Measurements from ENCODE around the gene BPHL.

BPHL gene

GRCh38 chr6:3118353-3119039, at the start of gene BPHL:
TSS of gene BPHL (plus strand) at chr6:3118711. CDS start at chr6:3118741, 30 bp downstream.
- H3K4me3 ChIP-seq (ENCODE audit: low read depth, low read length), result peak within 1 kb of the TSS; percentile 76
- DNase-seq (ENCODE audit: low read depth), result peak; percentile 76
- in situ Hi-C loops (cut with HindIII; ENCODE audit: low sequenced_read_pairs), result no loop called here
- TF ChIP-seq CTCF (IDR thresholded peaks at IDR 0.05; ENCODE audit: low read depth, low read length, missing control alignments), result no peak

GRCh38 chr6:3071568-3071967, 46.9 kb upstream of the BPHL start:
- in situ Hi-C loops (cut with HindIII; ENCODE audit: low sequenced_read_pairs), result no loop called here
- no peak overlapping the region for H3K4me3 ChIP-seq (ENCODE audit: low read depth, low read length)
- no peak for TF ChIP-seq CTCF (IDR thresholded peaks at IDR 0.05; ENCODE audit: low read depth, low read length, missing control alignments)
- DNase-seq (ENCODE audit: low read depth), result no peak

GRCh38 chr6:3072798-3073197, 45.7 kb upstream of the BPHL start:
- in situ Hi-C loops (cut with HindIII; ENCODE audit: low sequenced_read_pairs), result no loop called here
- TF ChIP-seq CTCF (IDR thresholded peaks at IDR 0.05; ENCODE audit: low read depth, low read length, missing control alignments), result no peak
- DNase-seq (ENCODE audit: low read depth), result no peak
- H3K4me3 ChIP-seq (ENCODE audit: low read depth, low read length), result no peak overlapping the region

GRCh38 chr6:3073382-3073781, 45.1 kb upstream of the BPHL start:
- in situ Hi-C loops (cut with HindIII; ENCODE audit: low sequenced_read_pairs), result no loop called here
- no peak overlapping the region for H3K4me3 ChIP-seq (ENCODE audit: low read depth, low read length)
- no peak for TF ChIP-seq CTCF (IDR thresholded peaks at IDR 0.05; ENCODE audit: low read depth, low read length, missing control alignments)
- no peak for DNase-seq (ENCODE audit: low read depth)

GRCh38 chr6:3075772-3076113, 42.8 kb upstream of the BPHL start:
- H3K4me3 ChIP-seq (ENCODE audit: low read depth, low read length), result no peak overlapping the region

GRCh38 chr6:3076320-3076719, 42.2 kb upstream of the BPHL start:
- H3K4me3 ChIP-seq (ENCODE audit: low read depth, low read length), result no peak overlapping the region
- in situ Hi-C loops (cut with HindIII; ENCODE audit: low sequenced_read_pairs), result no loop called here
- no peak for TF ChIP-seq CTCF (IDR thresholded peaks at IDR 0.05; ENCODE audit: low read depth, low read length, missing control alignments)
- DNase-seq (ENCODE audit: low read depth), result no peak

More at GRCh38 chr6:3075772-3076113, 42.8 kb upstream of the BPHL start:
- no peak for DNase-seq (ENCODE audit: low read depth)
- in situ Hi-C loops (cut with HindIII; ENCODE audit: low sequenced_read_pairs), result no loop called here
- no peak for TF ChIP-seq CTCF (IDR thresholded peaks at IDR 0.05; ENCODE audit: low read depth, low read length, missing control alignments)
